ENCODE results near the gene RBM27. TPM values are rescaled to one million over a fixed set of nuclear protein-coding genes. Genes with fewer than 3 reads are reported as not detected.

Gene RBM27
- total and polyA plus RNA-seq, 8 donors: 3.1 to 8.9 (median 4.8) TPM

DNA sequence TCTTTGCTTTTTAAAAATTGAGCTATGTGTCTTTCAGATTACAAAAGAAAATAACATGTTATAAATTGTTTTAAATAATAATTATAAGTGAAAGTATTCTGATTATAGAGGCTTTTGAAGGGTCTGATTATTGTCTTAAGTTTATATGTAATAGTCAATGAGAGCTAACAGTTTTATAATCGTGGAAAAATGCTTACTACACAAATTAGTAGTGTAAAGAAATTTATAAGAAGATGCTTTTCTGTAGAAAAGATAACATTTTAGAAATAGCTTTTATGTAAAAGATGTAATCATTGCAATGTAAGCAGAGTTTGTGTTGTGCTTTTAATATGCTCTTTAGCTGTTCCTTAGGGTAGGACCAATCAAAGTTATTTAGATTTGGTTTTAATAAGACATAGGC, 18.6 kb downstream of the RBM27 start:
- Histone ChIP-seq H3K27ac (no peak overlapping the region), H3K27me3 (no peaks in the 10 kb centered on the region), H3K4me1 (no peaks in the 10 kb centered on the region), H3K4me3 (no peak overlapping the region), H3K36me3 (no peaks in the 10 kb centered on the region), H3K9me3 (no peaks in the 10 kb centered on the region)
- 93 to 94% methylated on average over 1 of the region's 1 CpG for WGBS, 2 donors
- no peak for DNase-seq
- intact Hi-C loops (cut with DNase I): no loop called here
- FAIRE-seq: peak; percentile 74
- TF ChIP-seq, protein P1, sequence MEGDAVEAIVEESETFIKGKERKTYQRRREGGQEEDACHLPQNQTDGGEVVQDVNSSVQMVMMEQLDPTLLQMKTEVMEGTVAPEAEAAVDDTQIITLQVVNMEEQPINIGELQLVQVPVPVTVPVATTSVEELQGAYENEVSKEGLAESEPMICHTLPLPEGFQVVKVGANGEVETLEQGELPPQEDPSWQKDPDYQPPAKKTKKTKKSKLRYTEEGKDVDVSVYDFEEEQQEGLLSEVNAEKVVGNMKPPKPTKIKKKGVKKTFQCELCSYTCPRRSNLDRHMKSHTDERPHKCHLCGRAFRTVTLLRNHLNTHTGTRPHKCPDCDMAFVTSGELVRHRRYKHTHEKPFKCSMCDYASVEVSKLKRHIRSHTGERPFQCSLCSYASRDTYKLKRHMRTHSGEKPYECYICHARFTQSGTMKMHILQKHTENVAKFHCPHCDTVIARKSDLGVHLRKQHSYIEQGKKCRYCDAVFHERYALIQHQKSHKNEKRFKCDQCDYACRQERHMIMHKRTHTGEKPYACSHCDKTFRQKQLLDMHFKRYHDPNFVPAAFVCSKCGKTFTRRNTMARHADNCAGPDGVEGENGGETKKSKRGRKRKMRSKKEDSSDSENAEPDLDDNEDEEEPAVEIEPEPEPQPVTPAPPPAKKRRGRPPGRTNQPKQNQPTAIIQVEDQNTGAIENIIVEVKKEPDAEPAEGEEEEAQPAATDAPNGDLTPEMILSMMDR (IDR thresholded peaks at IDR 0.05): no peak
- no peak for ATAC-seq

GRCh38 chr5:146223179-146223578, 19.8 kb downstream of the RBM27 start:
- Histone ChIP-seq H3K4me1 (no peaks in the 10 kb centered on the region), H3K4me3 (no peak overlapping the region), H3K27ac (no peak overlapping the region), H3K36me3 (no peaks in the 10 kb centered on the region), H3K9me3 (no peaks in the 10 kb centered on the region), H3K27me3 (no peaks in the 10 kb centered on the region)
- TF ChIP-seq, protein P1 (IDR thresholded peaks at IDR 0.05): no peak
- ATAC-seq (no peak), DNase-seq (no peak), FAIRE-seq (no peak)
- 97 to 100% methylated on average over 1 of the region's 1 CpG for WGBS, 2 donors
- intact Hi-C loops (cut with DNase I): no loop called here

DNA sequence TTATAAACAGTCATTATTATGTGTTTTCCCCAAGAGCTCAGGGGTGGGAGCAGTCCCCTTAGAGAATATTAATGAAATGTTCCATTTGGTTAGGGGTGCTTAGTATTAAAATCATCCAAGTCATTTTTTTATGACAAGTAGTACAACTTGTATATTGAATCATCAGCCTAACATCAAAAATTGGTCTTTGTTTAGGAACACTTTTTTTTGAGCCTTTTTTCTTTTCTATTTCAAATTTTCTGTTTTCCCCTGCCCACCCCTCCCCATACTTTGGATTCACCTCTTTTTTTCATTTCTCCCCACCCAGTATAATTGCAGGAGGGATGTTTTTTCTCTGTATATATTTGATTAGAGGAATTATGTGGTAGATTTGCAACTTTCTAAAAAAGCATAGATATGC, 25.8 kb downstream of the RBM27 start:
- no peak for ATAC-seq
- peaks cover 0 to 15% (median 11%) of the 10 kb centered on the region in 3 donors for H3K4me1 ChIP-seq
- H3K27me3 ChIP-seq: no peaks in the 10 kb centered on the region
- FAIRE-seq: no peak
- intact Hi-C loops (cut with DNase I): no loop called here
- DNase-seq: no peak
- H3K9me3 ChIP-seq: no peaks in the 10 kb centered on the region
- H3K4me3 ChIP-seq: no peak overlapping the region
- TF ChIP-seq, protein P1 (IDR thresholded peaks at IDR 0.05): no peak
- H3K36me3 ChIP-seq: peaks cover 0 to 11% (median 5%) of the 10 kb centered on the region in 3 donors
- no peak overlapping the region for H3K27ac ChIP-seq

DNA sequence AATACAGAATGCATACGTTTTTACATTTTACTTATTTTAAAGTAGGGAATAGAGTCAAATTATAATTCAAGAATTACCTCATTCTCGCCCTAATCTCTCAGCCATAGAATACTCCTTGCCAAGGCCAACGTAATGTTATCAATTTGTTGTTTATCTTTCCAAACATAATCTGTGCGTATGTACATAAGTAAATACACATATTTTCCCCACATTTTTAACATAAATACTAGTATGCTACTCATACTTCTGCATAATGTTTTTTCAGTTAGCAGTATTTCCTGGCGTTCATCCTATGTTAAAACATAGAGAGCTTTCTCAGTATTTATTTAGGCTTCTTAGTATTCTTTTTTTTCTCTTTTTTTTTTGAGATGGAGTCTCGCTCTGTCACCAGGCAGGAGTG, 28.8 kb downstream of the RBM27 start:
- WGBS, 2 donors: 57 to 58% methylated on average over 6 of the region's 6 CpGs
- FAIRE-seq: no peak

DNA sequence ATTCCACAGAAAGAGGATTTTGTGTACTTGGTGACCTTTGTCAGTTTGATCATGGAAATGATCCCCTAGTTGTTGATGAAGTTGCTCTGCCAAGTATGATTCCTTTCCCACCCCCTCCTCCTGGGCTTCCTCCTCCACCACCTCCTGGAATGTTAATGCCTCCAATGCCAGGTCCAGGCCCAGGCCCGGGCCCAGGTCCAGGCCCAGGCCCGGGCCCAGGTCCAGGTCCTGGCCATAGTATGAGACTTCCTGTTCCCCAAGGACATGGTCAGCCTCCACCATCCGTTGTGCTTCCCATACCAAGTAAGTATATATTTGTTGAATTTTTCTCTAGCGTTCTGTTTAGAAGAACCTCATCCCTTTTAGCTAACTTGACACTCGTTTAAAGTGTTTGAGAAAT, 30.0 kb downstream of the RBM27 start:
- WGBS, 2 donors: 36 to 42% methylated on average over 5 of the region's 5 CpGs
- ATAC-seq (peak; percentile 84 to 99 (median 94)), FAIRE-seq (no peak), DNase-seq (peak in 5 of 6 donors; percentile 38 to 62 (median 60))
- peaks cover 0 to 15% (median 11%) of the 10 kb centered on the region in 3 donors for H3K4me1 ChIP-seq
- no peak overlapping the region for H3K27ac ChIP-seq
- peaks cover 0 to 21% (median 5%) of the 10 kb centered on the region in 3 donors for H3K36me3 ChIP-seq
- H3K4me3 ChIP-seq: no peak overlapping the region
- no peaks in the 10 kb centered on the region for H3K9me3 ChIP-seq
- TF ChIP-seq, protein P1 (IDR thresholded peaks at IDR 0.05): no peak
- intact Hi-C loops (cut with DNase I): no loop called here
- no peaks in the 10 kb centered on the region for H3K27me3 ChIP-seq

More for the DNA sequence above, 28.8 kb downstream of the RBM27 start:
- Histone ChIP-seq H3K4me3 (no peak overlapping the region), H3K36me3 (peaks cover 0 to 11% (median 5%) of the 10 kb centered on the region in 3 donors), H3K4me1 (peaks cover 0 to 15% (median 11%) of the 10 kb centered on the region in 3 donors), H3K27me3 (no peaks in the 10 kb centered on the region), H3K9me3 (no peaks in the 10 kb centered on the region), H3K27ac (no peak overlapping the region)
- TF ChIP-seq, protein P1 (IDR thresholded peaks at IDR 0.05): no peak
- peak in 1 of 4 donors; percentile 28 for ATAC-seq
- intact Hi-C loops (cut with DNase I): no loop called here
- DNase-seq: no peak

All from pancreas (tissue), 10 donors.